ENCODE data around the gene TSPAN18.

Gene TSPAN18

DNA sequence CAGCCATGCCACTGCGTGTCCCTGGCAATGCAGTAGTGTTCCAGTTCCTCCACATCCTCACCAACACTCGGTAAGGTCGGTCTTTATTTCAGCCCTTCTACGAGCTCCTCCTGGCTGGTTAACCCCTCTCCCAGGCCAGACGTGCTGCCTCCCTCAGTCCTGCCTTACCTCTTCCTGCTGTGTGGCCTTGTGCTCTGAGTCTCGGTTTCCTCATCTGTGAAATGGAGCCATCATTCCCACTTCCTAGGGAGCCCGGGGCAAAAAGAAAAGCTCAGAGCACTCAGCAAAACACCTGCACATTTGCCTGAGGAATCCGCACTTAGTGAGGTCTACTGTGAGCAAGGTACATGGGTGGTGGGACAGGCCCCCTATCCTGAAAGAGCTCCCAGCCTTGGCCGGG, 214.1 kb downstream of the TSPAN18 start:
- POLR2A ChIA-PET = no interaction called here
- CTCF ChIA-PET = interaction anchor here (0.5 to 18.1 kb wide), 7 partner anchors 9 to 327 kb away, joined by 3 to 847 read pairs (median 6); no protein-coding TSS in a partner anchor
- Histone ChIP-seq H3K36me3 (ENCODE audit: control insufficient read depth in 2 of 2, insufficient read depth in 1 of 2, low read length in 2 of 2) (peaks cover 0 to 8% of the 10 kb centered on the region in 2 experiments; a peak in 1 of 3 replicates), H3K4me1 (ENCODE audit: control insufficient read depth, insufficient read depth, low read length) (no peaks in the 10 kb centered on the region), H3K4me3 (ENCODE audit: low read depth, low read length) (no peak overlapping the region), H3K27ac (ENCODE audit: extremely low read depth, low read depth, low read length) (no peak overlapping the region), H3K9me3 (ENCODE audit: control insufficient read depth, insufficient read depth, low read depth, low read length) (no peaks in the 10 kb centered on the region)
- no peak for TF ChIP-seq ZNF175 (tag by site-specific recombination; IDR thresholded peaks at IDR 0.05)
- TF ChIP-seq, protein P1, sequence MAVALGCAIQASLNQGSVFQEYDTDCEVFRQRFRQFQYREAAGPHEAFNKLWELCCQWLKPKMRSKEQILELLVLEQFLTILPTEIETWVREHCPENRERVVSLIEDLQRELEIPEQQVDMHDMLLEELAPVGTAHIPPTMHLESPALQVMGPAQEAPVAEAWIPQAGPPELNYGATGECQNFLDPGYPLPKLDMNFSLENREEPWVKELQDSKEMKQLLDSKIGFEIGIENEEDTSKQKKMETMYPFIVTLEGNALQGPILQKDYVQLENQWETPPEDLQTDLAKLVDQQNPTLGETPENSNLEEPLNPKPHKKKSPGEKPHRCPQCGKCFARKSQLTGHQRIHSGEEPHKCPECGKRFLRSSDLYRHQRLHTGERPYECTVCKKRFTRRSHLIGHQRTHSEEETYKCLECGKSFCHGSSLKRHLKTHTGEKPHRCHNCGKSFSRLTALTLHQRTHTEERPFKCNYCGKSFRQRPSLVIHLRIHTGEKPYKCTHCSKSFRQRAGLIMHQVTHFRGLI (tag by site-specific recombination; IDR thresholded peaks at IDR 0.05) = no peak
- TF ChIP-seq ZFP3 (tag by site-specific recombination; IDR thresholded peaks at IDR 0.05; ENCODE audit: low read depth) = no peak
- TF ChIP-seq ZNF146 (tag by site-specific recombination; IDR thresholded peaks at IDR 0.05) = no peak
- no peak for TF ChIP-seq ZNF473 (tag by site-specific recombination; IDR thresholded peaks at IDR 0.05)
- TF ChIP-seq, protein P2, sequence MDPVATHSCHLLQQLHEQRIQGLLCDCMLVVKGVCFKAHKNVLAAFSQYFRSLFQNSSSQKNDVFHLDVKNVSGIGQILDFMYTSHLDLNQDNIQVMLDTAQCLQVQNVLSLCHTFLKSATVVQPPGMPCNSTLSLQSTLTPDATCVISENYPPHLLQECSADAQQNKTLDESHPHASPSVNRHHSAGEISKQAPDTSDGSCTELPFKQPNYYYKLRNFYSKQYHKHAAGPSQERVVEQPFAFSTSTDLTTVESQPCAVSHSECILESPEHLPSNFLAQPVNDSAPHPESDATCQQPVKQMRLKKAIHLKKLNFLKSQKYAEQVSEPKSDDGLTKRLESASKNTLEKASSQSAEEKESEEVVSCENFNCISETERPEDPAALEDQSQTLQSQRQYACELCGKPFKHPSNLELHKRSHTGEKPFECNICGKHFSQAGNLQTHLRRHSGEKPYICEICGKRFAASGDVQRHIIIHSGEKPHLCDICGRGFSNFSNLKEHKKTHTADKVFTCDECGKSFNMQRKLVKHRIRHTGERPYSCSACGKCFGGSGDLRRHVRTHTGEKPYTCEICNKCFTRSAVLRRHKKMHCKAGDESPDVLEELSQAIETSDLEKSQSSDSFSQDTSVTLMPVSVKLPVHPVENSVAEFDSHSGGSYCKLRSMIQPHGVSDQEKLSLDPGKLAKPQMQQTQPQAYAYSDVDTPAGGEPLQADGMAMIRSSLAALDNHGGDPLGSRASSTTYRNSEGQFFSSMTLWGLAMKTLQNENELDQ (tag by site-specific recombination; IDR thresholded peaks at IDR 0.05; ENCODE audit: low read depth) = no peak

DNA sequence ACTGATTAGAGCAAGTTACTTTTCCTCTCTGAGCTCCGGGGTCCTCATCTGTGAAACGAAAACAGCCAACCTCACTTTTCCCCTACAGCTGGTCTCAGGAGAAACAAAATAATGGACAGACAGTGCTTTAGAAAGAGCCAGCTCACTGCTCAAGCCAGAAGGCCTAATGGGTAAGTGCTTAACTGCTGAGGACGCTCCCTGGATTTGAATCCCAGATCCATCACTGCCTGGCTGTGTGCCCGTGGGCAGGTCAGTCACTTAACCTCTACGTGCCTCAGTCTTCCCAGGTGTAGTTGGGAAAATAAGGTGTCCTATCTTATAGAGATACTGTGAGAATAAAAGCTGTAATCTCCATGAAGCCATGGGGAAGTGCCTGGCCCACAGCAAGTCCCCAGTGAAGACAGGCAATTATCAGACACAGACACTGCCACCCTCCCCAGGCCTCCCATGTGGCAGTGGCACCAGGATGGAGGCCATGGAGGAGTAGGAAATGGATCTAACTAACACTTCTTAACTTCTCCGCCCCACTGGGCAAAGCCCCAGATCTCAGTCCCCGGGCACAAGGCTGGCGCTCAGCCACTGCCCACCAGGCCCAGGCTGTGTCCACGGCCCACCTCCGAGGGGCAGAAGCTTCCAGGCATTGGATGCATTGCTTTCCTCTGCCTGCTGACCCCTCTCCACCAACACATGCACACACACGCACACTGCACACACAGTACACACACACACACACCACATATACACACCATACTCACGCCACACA, 214.7 kb downstream of the TSPAN18 start:
- Histone ChIP-seq H3K36me3 (ENCODE audit: control insufficient read depth in 2 of 2, insufficient read depth in 1 of 2, low read length in 2 of 2) (peaks cover 0 to 13% of the 10 kb centered on the region in 2 experiments; a peak in 1 of 3 replicates), H3K9me3 (ENCODE audit: control insufficient read depth, insufficient read depth, low read depth, low read length) (no peaks in the 10 kb centered on the region), H3K27ac (ENCODE audit: extremely low read depth, low read depth, low read length) (no peak overlapping the region), H3K4me1 (ENCODE audit: control insufficient read depth, insufficient read depth, low read length) (no peaks in the 10 kb centered on the region), H3K4me3 (ENCODE audit: low read depth, low read length) (no peak overlapping the region)
- ChIA-PET POLR2A (no interaction called here), CTCF (interaction anchor here (0.5 to 18.1 kb wide), 7 partner anchors 9 to 328 kb away, joined by 3 to 847 read pairs (median 6); no protein-coding TSS in a partner anchor)
- TF ChIP-seq ZNF549 (tag by site-specific recombination; IDR thresholded peaks at IDR 0.05) (no peak), ZNF24 (tag by site-specific recombination; IDR thresholded peaks at IDR 0.05) (no peak), ZNF37A (tag by site-specific recombination; IDR thresholded peaks at IDR 0.05) (no peak), MZF1 (tag by site-specific recombination; IDR thresholded peaks at IDR 0.05; ENCODE audit: borderline replicate concordance) (no peak), ZXDB (tag by site-specific recombination; IDR thresholded peaks at IDR 0.05) (no peak), ZNF10 (tag by site-specific recombination; IDR thresholded peaks at IDR 0.05) (no peak), ZNF184 (tag by site-specific recombination; IDR thresholded peaks at IDR 0.05) (no peak), ZNF624 (tag by site-specific recombination; IDR thresholded peaks at IDR 0.05) (no peak), ZSCAN23 (tag by site-specific recombination; IDR thresholded peaks at IDR 0.05) (no peak), ZNF664 (tag by site-specific recombination; IDR thresholded peaks at IDR 0.05) (no peak), ZNF146 (tag by site-specific recombination; IDR thresholded peaks at IDR 0.05) (no peak), ZNF19 (tag by site-specific recombination; IDR thresholded peaks at IDR 0.05; ENCODE audit: low read depth) (no peak), ZFP37 (tag by site-specific recombination; IDR thresholded peaks at IDR 0.05) (no peak), ZNF670 (tag by site-specific recombination; IDR thresholded peaks at IDR 0.05; ENCODE audit: low read depth) (no peak), GLIS2 (tag by site-specific recombination; IDR thresholded peaks at IDR 0.05) (no peak), ZBTB1 (tag by site-specific recombination; IDR thresholded peaks at IDR 0.05) (no peak)
- TF ChIP-seq, protein P3, sequence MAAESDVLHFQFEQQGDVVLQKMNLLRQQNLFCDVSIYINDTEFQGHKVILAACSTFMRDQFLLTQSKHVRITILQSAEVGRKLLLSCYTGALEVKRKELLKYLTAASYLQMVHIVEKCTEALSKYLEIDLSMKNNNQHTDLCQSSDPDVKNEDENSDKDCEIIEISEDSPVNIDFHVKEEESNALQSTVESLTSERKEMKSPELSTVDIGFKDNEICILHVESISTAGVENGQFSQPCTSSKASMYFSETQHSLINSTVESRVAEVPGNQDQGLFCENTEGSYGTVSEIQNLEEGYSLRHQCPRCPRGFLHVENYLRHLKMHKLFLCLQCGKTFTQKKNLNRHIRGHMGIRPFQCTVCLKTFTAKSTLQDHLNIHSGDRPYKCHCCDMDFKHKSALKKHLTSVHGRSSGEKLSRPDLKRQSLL (tag by site-specific recombination; IDR thresholded peaks at IDR 0.05) = no peak
- TF ChIP-seq, protein P4, sequence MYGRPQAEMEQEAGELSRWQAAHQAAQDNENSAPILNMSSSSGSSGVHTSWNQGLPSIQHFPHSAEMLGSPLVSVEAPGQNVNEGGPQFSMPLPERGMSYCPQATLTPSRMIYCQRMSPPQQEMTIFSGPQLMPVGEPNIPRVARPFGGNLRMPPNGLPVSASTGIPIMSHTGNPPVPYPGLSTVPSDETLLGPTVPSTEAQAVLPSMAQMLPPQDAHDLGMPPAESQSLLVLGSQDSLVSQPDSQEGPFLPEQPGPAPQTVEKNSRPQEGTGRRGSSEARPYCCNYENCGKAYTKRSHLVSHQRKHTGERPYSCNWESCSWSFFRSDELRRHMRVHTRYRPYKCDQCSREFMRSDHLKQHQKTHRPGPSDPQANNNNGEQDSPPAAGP (tag by site-specific recombination; IDR thresholded peaks at IDR 0.05) = no peak
